A549 (cell line): Measurements from ENCODE around the gene RHBDD3. TPM values are rescaled to one million over a fixed set of nuclear protein-coding genes. Genes with fewer than 3 reads are reported as not detected.
A peak's percentile ranks its signal among the peaks of the same experiment; 100 is the strongest.

ENCODE experiments used
- ATAC-seq, 2 experiments: fragments of 200-7000 bp in 1 of 2; fragments of >200 bp in 1 of 2; cut with Nextera tagmentation in 1 of 2; cut with Tn5 transposase in 1 of 2; 3 replicates each; pipeline versions ENCODE4 v1.8.0 to v1.9.1; 2018 to 2020; ENCODE audit warnings: mild to moderate bottlenecking in 1 of 2, moderate library complexity in 1 of 2
- CTCF ChIA-PET: fragments of 300-600 bp; sonication (Branson Sonifier 250); formaldehyde crosslinking; extraction: SDS; loops from one replicate; lab custom pipeline; 2021; ENCODE audit warnings: antibody characterized with exemption, inconsistent platforms; lab: Yijun Ruan, JAX
- POLR2A ChIA-PET: fragments of 350-600 bp; formaldehyde crosslinking; extraction: SDS; loops from one replicate; lab custom pipeline; 2021; ENCODE audit warnings: antibody characterized with exemption, inconsistent platforms; lab: Yijun Ruan, JAX
- DNase-seq, 2 experiments: peaks; one replicate each; pipeline versions ENCODE4 v3.0.0 to v3.0.0-alpha.2; 2011 to 2016; ENCODE audit warnings: low read depth in 1 of 2, low spot score in 1 of 2
- FAIRE-seq: peaks from 2 replicates; lab custom pipeline; 2011; peaks lifted over from hg19 to GRCh38; lab: Jason Lieb, UNC
- H3K27ac ChIP-seq, 2 experiments: fragments of >200 bp; sonication (Bioruptor Twin); formaldehyde crosslinking; 3 replicates each; pipeline ENCODE4 v1.5.1; 2016 to 2017
- H3K4me1 ChIP-seq: fragments of >200 bp; sonication (Bioruptor Twin); formaldehyde crosslinking; 3 replicates; pipeline ENCODE4 v1.6.1; 2016
- H3K4me2 ChIP-seq: fragments of >200 bp; sonication (Bioruptor Twin); formaldehyde crosslinking; 3 replicates; pipeline ENCODE4 v1.6.1; 2016
- H3K4me3 ChIP-seq: fragments of >200 bp; sonication (Bioruptor Twin); formaldehyde crosslinking; 3 replicates; pipeline ENCODE4 v1.5.1; 2016
- H3K9me3 ChIP-seq: fragments of >200 bp; sonication (Bioruptor Twin); formaldehyde crosslinking; 3 replicates; pipeline ENCODE4 v1.6.1; 2016
- BCL3 ChIP-seq: fragments of >200 bp; sonication (Bioruptor Twin); formaldehyde crosslinking; IDR thresholded peaks from 3 replicates; pipeline ENCODE4 v1.6.1; 2016
- BHLHE40 ChIP-seq: IDR thresholded peaks from 2 replicates; pipeline ENCODE4 v1.6.1; 2012; ENCODE audit warnings: low read depth, low read length, inconsistent platforms
- CHD2 ChIP-seq: fragments of 150-350 bp; IDR thresholded peaks from 2 replicates; pipeline ENCODE4 v1.6.1; 2014; ENCODE audit warnings: low read length; ENCODE audit not compliant: partially characterized antibody
- E2F6 ChIP-seq: IDR thresholded peaks from 2 replicates; pipeline ENCODE4 v1.6.1; 2012; ENCODE audit warnings: low read depth, borderline replicate concordance
- FOSB ChIP-seq: fragments of 250-450 bp; sonication (Bioruptor Pico); IDR thresholded peaks from 2 replicates; pipeline ENCODE4 v1.5.0; 2020; ENCODE audit warnings: mild to moderate bottlenecking, moderate library complexity
- FOSL2 ChIP-seq, 2 experiments: fragments of 450-650 bp in 1 of 2; fragments of >200 bp in 1 of 2; sonication (Bioruptor Twin) in 1 of 2; formaldehyde crosslinking; IDR thresholded peaks; 2 replicates each; pipeline versions ENCODE4 v1.5.0 to v1.6.1; 2016 to 2020; ENCODE audit warnings: mild to moderate bottlenecking in 1 of 2, moderate library complexity in 1 of 2
- GATA3 ChIP-seq: IDR thresholded peaks from 2 replicates; pipeline ENCODE4 v1.6.1; 2012; ENCODE audit warnings: borderline replicate concordance
- HDAC2 ChIP-seq: fragments of 200-600 bp; sonication (generic); IDR thresholded peaks from 2 replicates; pipeline ENCODE4 v1.6.1; 2016
- HMGXB4 ChIP-seq: fragments of 250-450 bp; sonication (Bioruptor Pico); IDR thresholded peaks from 2 replicates; pipeline ENCODE4 v1.5.0; 2021; ENCODE audit warnings: mild to moderate bottlenecking, moderate library complexity, borderline replicate concordance
- HOXA7 ChIP-seq: fragments of 250-450 bp; sonication (Bioruptor Pico); IDR thresholded peaks from 2 replicates; pipeline ENCODE4 v1.5.0; 2020; ENCODE audit warnings: mild to moderate bottlenecking, moderate library complexity
- HOXB13 ChIP-seq: fragments of 250-450 bp; sonication (Bioruptor Pico); IDR thresholded peaks from 2 replicates; pipeline ENCODE4 v1.5.0; 2020; ENCODE audit warnings: low read depth, mild to moderate bottlenecking, moderate library complexity
- JUN ChIP-seq, 2 experiments: fragments of >200 bp; sonication (Bioruptor Twin); formaldehyde crosslinking; IDR thresholded peaks; 2 replicates in 1 of 2; 3 replicates in 1 of 2; pipeline ENCODE4 v1.6.1; 2016 to 2017
- MAFK ChIP-seq: fragments of 450-650 bp; IDR thresholded peaks from 2 replicates; pipeline ENCODE4 v1.6.1; 2014; ENCODE audit not compliant: partially characterized antibody
- MAX ChIP-seq: IDR thresholded peaks from 2 replicates; pipeline ENCODE4 v1.6.1; 2012
- PBX3 ChIP-seq: IDR thresholded peaks from 2 replicates; pipeline ENCODE4 v1.6.1; 2012
- POLR2A ChIP-seq: IDR thresholded peaks from 2 replicates; pipeline ENCODE4 v1.6.1; 2012; ENCODE audit warnings: mild to moderate bottlenecking, low read length
- RAD21 ChIP-seq, 2 experiments: fragments of >200 bp in 1 of 2; sonication (Bioruptor Twin) in 1 of 2; formaldehyde crosslinking in 1 of 2; IDR thresholded peaks in 1 of 2; conservative IDR thresholded peaks in 1 of 2; 2 replicates in 1 of 2; 3 replicates in 1 of 2; pipeline ENCODE4 v1.6.1; 2012 to 2018; ENCODE audit warnings: inconsistent platforms in 1 of 2
- ZNF302 ChIP-seq: fragments of 250-450 bp; sonication (Bioruptor Pico); IDR thresholded peaks from 2 replicates; pipeline ENCODE4 v1.9.0; 2021; ENCODE audit warnings: inconsistent platforms, mild to moderate bottlenecking, moderate library complexity
- WGBS: methylation state at CpG from one replicate; pipeline ENCODE4 v1.1.6; 2017; ENCODE audit errors: missing lambda C conversion rate; 5-methylcytosine and 5-hydroxymethylcytosine counted together
- polyA minus RNA-seq: library from RNA; depleted of rRNA, polyadenylated mRNA; stranded (reverse); fragments of >200 nt; gene quantifications from 2 replicates; pipeline ENCODE4 v1.2.3, GENCODE V29; 2011; rRNA and poly(A)+ RNA removed
- polyA plus RNA-seq, 4 experiments: library from polyadenylated mRNA; depleted of rRNA in 3 of 4; stranded (reverse); fragments of >200 nt; fragmentation: RNase III in 1 of 4; extraction: RNeasy Plus Mini Kit Qiagen cat#74134 plus additional on column Dnase treatment in 1 of 4; gene quantifications; 2 replicates in 3 of 4; 3 replicates in 1 of 4; pipeline ENCODE4 v1.2.3, GENCODE V29; 2011 to 2017

RHBDD3 gene
- polyA plus RNA-seq (2011; rRNA removed) (10.2 and 14.2 TPM in 2 replicates), polyA plus RNA-seq (2017; fragmentation: RNase III; extraction: RNeasy Plus Mini Kit Qiagen cat#74134 plus additional on column Dnase treatment) (20.0 to 23.2 TPM (median 20.8 TPM) in 3 replicates), polyA minus RNA-seq (5.3 and 5.7 TPM in 2 replicates)
- 25.9 and 36.5 TPM in 2 replicates for polyA plus RNA-seq (2012; cell fraction: cytosol; rRNA removed)
- polyA plus RNA-seq (2012; cell fraction: nucleus; rRNA removed), result 65.7 and 89.0 TPM in 2 replicates

- H3K4me3 ChIP-seq, result peak within 1 kb of the TSS; percentile 99
- peak within 1 kb of the TSS; percentile 98 for H3K4me2 ChIP-seq
- H3K4me1 ChIP-seq, result peaks cover 34% of the 10 kb centered on the region
- peak; percentile 89 to 93 for ATAC-seq
- 0% methylated on average over 28 of the region's 67 CpGs for WGBS
- peak; percentile 70 to 94 for DNase-seq
- CTCF ChIA-PET, result interaction anchor here (1.1 to 1.5 kb wide), 2 partner anchors 20 to 23 kb away, joined by 3 to 4 read pairs; no protein-coding TSS in a partner anchor
- TF ChIP-seq HOXB13 (no peak), MAX (peak; percentile 73; the same call in 1 of the 2 replicates), GATA3 (peak; percentile 77), PBX3 (no peak), FOSL2 (IDR thresholded peaks at IDR 0.05) (no peak), FOSL2 (CRISPR knock-in tag; IDR thresholded peaks at IDR 0.05) (peak; percentile 76), MAFK (peak; percentile 46), RAD21 (conservative IDR thresholded peaks at IDR 0.05 in 1 of 2, IDR thresholded peaks at IDR 0.05 in 1 of 2) (no peak), BCL3 (peak; percentile 50; the same call in 1 of the 3 replicates), E2F6 (0 out of 2 replicates have a peak, but pooled peaks have one; percentile 6), JUN (IDR thresholded peaks at IDR 0.05) (peak; percentile 51 to 72; a peak in 2 of 5 replicates), HDAC2 (no peak), POLR2A (peak; percentile 62), BHLHE40 (peak; percentile 72; the same call in 1 of the 2 replicates), FOSB (CRISPR knock-in tag) (no peak), HOXA7 (CRISPR knock-in tag) (no peak), HMGXB4 (CRISPR knock-in tag) (no peak; the same call in 1 of the 2 replicates)
- H3K9me3 ChIP-seq, result no peaks in the 10 kb centered on the region
- peak within 1 kb of the TSS; percentile 100 for H3K27ac ChIP-seq
- POLR2A ChIA-PET, result interaction anchor here (1.2 kb wide), 1 partner anchor 39 kb away, joined by 4 read pairs; the partner anchor contains the start of gene GAS2L1
- FAIRE-seq, result no peak
Measured at GRCh38 chr22:29267858-29268510, at the start of gene RHBDD3, which contains the start of gene EWSR1. TSS of gene RHBDD3 (minus strand) at chr22:29267981. CDS start at chr22:29265626, 2,355 bp downstream. TSS of gene EWSR1 (plus strand) at chr22:29268268. CDS start at chr22:29268337, 69 bp downstream.

GRCh38 chr22:29316141-29316828 is 48.5 kb upstream of the RHBDD3 start:
- TF ChIP-seq CHD2 (no peak), ZNF302 (CRISPR knock-in tag) (no peak)
- Histone ChIP-seq H3K4me3 (no peak overlapping the region), H3K4me1 (peaks cover 12% of the 10 kb centered on the region), H3K4me2 (no peak overlapping the region), H3K27ac (no peak overlapping the region), H3K9me3 (no peaks in the 10 kb centered on the region)
- ATAC-seq, result no peak
- ChIA-PET POLR2A (no interaction called here), CTCF (interaction anchor here (0.6 to 1.9 kb wide), 3 partner anchors 10 to 43 kb away, joined by 3 to 5 read pairs (median 4); no protein-coding TSS in a partner anchor)
- DNase-seq, result no peak
- 80% methylated on average over 16 of the region's 18 CpGs for WGBS
- no peak for FAIRE-seq
